Measurements from ENCODE around the gene GJA9. TPM values are rescaled to one million over a fixed set of nuclear protein-coding genes. Genes with fewer than 3 reads are reported as not detected.

Gene GJA9
- total RNA-seq, 4 donors from 2014 or later, result 0.41 to 1.6 TPM; not detected in 2

DNA sequence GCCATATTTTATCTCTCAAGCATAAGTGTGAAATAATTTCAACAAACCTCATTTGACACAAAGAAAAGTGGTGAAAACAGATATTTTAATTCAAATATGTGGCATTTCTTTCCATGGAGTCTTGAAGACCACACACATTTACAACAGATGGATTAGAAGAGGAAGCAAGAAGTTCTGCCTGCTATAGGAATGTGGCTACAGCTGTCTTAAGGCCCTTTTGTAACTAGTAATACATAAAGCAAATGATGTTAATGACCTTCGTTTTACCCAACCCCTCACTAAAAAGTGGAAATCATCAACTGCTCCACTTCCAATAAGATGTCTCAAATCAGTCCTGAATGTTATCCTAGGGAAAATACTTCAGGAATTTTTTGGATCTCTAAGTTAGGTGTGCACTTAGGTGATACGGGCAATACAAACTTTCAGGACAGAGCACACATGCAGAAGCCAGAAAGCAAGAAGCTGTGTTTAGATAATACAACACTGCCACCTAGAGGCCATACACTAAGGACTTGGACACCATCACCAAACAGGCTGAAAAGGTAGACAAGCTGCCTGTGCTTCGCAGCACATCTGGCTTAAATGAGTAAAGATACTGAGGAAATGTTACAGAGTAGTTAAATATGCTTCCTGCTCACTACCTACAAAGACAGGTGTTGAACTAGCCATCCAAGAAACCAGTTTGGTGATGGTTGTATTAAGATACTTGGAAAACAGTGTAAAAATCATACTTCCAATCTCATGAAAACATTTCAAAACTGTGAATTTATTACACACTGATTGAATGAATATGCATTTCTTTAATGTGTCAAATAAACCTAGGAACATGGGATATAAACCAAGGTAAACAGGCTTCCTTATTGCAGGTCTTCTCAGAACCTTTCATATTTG, 46.2 kb downstream of the GJA9 start:
- Histone ChIP-seq H3K4me3 (no peak overlapping the region), H3K4me1 (no peaks in the 10 kb centered on the region), H3K9me3 (no peaks in the 10 kb centered on the region), H3K27ac (no peak overlapping the region), H3K27me3 (peaks cover 3% of the 10 kb centered on the region), H3K36me3 (peaks cover 0 to 19% (median 9%) of the 10 kb centered on the region in 4 donors)
- in situ Hi-C loops (cut with MboI; ENCODE audit: low pct_ligation_motif_present in 1 of 4, low pct_unique_long_range_greater_than_20kb in 1 of 4, low sequenced_read_pairs in 3 of 4), result loop anchor here in 2 of 4 donors (10.0 to 25.0 kb wide), 2 partner anchors 798 to 810 kb away; partner anchors contain the start of gene POU3F1 (in 1 of the 2)
- peak; percentile 19 for DNase-seq
- WGBS, 2 donors (ENCODE audit: low coverage in 1 of 2), result 13 to 22% methylated on average over 1 to 3 of the region's 3 CpGs
- intact Hi-C loops (cut with DNase I; ENCODE audit: low total_unique reads), result no loop called here
- TF ChIP-seq, protein P1, sequence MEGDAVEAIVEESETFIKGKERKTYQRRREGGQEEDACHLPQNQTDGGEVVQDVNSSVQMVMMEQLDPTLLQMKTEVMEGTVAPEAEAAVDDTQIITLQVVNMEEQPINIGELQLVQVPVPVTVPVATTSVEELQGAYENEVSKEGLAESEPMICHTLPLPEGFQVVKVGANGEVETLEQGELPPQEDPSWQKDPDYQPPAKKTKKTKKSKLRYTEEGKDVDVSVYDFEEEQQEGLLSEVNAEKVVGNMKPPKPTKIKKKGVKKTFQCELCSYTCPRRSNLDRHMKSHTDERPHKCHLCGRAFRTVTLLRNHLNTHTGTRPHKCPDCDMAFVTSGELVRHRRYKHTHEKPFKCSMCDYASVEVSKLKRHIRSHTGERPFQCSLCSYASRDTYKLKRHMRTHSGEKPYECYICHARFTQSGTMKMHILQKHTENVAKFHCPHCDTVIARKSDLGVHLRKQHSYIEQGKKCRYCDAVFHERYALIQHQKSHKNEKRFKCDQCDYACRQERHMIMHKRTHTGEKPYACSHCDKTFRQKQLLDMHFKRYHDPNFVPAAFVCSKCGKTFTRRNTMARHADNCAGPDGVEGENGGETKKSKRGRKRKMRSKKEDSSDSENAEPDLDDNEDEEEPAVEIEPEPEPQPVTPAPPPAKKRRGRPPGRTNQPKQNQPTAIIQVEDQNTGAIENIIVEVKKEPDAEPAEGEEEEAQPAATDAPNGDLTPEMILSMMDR (IDR thresholded peaks at IDR 0.05), result peak; percentile 71 to 79 (median 74)
- no peak for TF ChIP-seq POLR2A (IDR thresholded peaks at IDR 0.05)

GRCh38 chr1:38834221-38834782, 47.1 kb downstream of the GJA9 start:
- WGBS, 2 donors (ENCODE audit: low coverage in 1 of 2), result 62 to 77% methylated on average over 2 to 3 of the region's 3 CpGs
- Histone ChIP-seq H3K4me3 (no peak overlapping the region), H3K27ac (no peak overlapping the region), H3K4me1 (peaks cover 0 to 4% (median 0%) of the 10 kb centered on the region in 4 donors), H3K9me3 (no peaks in the 10 kb centered on the region), H3K27me3 (peaks cover 4% of the 10 kb centered on the region), H3K36me3 (peaks cover 0 to 14% (median 7%) of the 10 kb centered on the region in 4 donors)
- DNase-seq, result no peak
- intact Hi-C loops (cut with DNase I; ENCODE audit: low total_unique reads), result no loop called here
- TF ChIP-seq POLR2AphosphoS5 (IDR thresholded peaks at IDR 0.05), result no peak
- TF ChIP-seq, protein P1 (IDR thresholded peaks at IDR 0.05), result no peak
- TF ChIP-seq POLR2A (IDR thresholded peaks at IDR 0.05), result no peak
- TF ChIP-seq EP300 (IDR thresholded peaks at IDR 0.05; ENCODE audit: low read depth), result no peak
- in situ Hi-C loops (cut with MboI; ENCODE audit: low pct_ligation_motif_present in 1 of 4, low pct_unique_long_range_greater_than_20kb in 1 of 4, low sequenced_read_pairs in 3 of 4), result loop anchor here in 2 of 4 donors (10.0 to 25.0 kb wide), 2 partner anchors 797 to 810 kb away; partner anchors contain the start of gene POU3F1 (in 1 of the 2)

DNA sequence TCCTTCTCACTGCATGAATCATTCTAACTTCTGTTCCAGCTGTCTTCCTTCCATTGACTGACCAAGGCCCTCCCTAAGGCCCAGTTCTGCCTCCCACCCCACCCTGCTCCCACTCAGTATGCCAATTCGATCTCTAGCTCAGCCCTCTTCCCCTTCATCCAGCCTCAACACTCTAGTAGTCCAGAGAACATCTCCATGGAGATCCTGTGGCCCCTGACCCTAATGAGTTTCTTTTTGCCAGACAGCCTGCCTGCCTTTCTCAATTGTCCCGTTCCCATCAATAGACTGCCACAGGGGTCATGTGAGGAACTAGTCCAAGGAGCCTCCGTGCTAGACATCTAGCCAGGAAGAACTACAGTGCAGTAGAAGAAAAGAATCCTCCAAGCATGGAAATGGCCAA, 48.2 kb downstream of the GJA9 start:
- intact Hi-C loops (cut with DNase I; ENCODE audit: low total_unique reads) (no loop called here), in situ Hi-C loops (cut with MboI; ENCODE audit: low pct_ligation_motif_present in 1 of 4, low pct_unique_long_range_greater_than_20kb in 1 of 4, low sequenced_read_pairs in 3 of 4) (loop anchor here in 2 of 4 donors (10.0 to 25.0 kb wide), 2 partner anchors 796 to 808 kb away; partner anchors contain the start of gene POU3F1 (in 1 of the 2))
- 58 to 63% methylated on average over 3 of the region's 3 CpGs for WGBS, 2 donors (ENCODE audit: low coverage in 1 of 2)
- TF ChIP-seq POLR2A (IDR thresholded peaks at IDR 0.05), result no peak
- TF ChIP-seq EP300 (IDR thresholded peaks at IDR 0.05; ENCODE audit: low read depth), result no peak
- TF ChIP-seq POLR2AphosphoS5 (IDR thresholded peaks at IDR 0.05), result no peak
- TF ChIP-seq, protein P1 (IDR thresholded peaks at IDR 0.05), result no peak
- Histone ChIP-seq H3K27me3 (peaks cover 6% of the 10 kb centered on the region), H3K4me1 (peaks cover 0 to 6% (median 0%) of the 10 kb centered on the region in 4 donors), H3K36me3 (peaks cover 0 to 3% (median 1%) of the 10 kb centered on the region in 4 donors), H3K27ac (no peak overlapping the region), H3K4me3 (no peak overlapping the region), H3K9me3 (no peaks in the 10 kb centered on the region)
- no peak for DNase-seq

GRCh38 chr1:38832370-38832734, 49.0 kb downstream of the GJA9 start:
- Histone ChIP-seq H3K4me3 (no peak overlapping the region), H3K36me3 (no peaks in the 10 kb centered on the region), H3K9me3 (no peaks in the 10 kb centered on the region), H3K27ac (no peak overlapping the region), H3K27me3 (peaks cover 11% of the 10 kb centered on the region), H3K4me1 (peaks cover 0 to 6% (median 0%) of the 10 kb centered on the region in 4 donors)
- no peak for TF ChIP-seq POLR2A (IDR thresholded peaks at IDR 0.05)
- intact Hi-C loops (cut with DNase I; ENCODE audit: low total_unique reads), result no loop called here
- 73 to 90% methylated on average over 2 to 3 of the region's 3 CpGs for WGBS, 2 donors (ENCODE audit: low coverage in 1 of 2)
- in situ Hi-C loops (cut with MboI; ENCODE audit: low pct_ligation_motif_present in 1 of 4, low pct_unique_long_range_greater_than_20kb in 1 of 4, low sequenced_read_pairs in 3 of 4), result loop anchor here in 2 of 4 donors (10.0 to 25.0 kb wide), 2 partner anchors 795 to 808 kb away; partner anchors contain the start of gene POU3F1 (in 1 of the 2)
- no peak for DNase-seq

All from transverse colon (tissue), 4 donors.